Peyer's patch (tissue), 4 donors: ENCODE results near the gene IMMP2L.

Experiments
- CTCF ChIP-seq, 6 experiments: fragments of 450-650 bp in 4 of 6; fragments of 200-600 bp in 2 of 6; sonication (generic) in 1 of 6; IDR thresholded peaks; one replicate each; pipeline ENCODE4 v1.5.1; 2017 to 2019; ENCODE audit warnings: antibody characterized with exemption in 6 of 6, mild to moderate bottlenecking in 3 of 6, moderate library complexity in 1 of 6
- POLR2A ChIP-seq, 2 donors: fragments of 450-650 bp; IDR thresholded peaks; one replicate each; pipeline ENCODE4 v1.5.1; 2017; ENCODE audit warnings: antibody characterized with exemption in 2 of 2, mild to moderate bottlenecking in 2 of 2, moderate library complexity in 2 of 2

- TF ChIP-seq CTCF (IDR thresholded peaks at IDR 0.05) (no peak), POLR2A (IDR thresholded peaks at IDR 0.05) (no peak)
Measured at GRCh38 chr7:110724811-110725210, 837.5 kb downstream of the IMMP2L start.
